ENCODE data around the gene EMC8. TPM values are rescaled to one million over a fixed set of nuclear protein-coding genes. Genes with fewer than 3 reads are reported as not detected.
"Not testable (repeated sequence)": the region's sequence is repeated elsewhere in the genome, so short reads cannot be mapped to it uniquely, and the experiment has no call there.

EMC8 gene
- total and polyA plus RNA-seq, 4 donors: 14.5 to 23.0 (median 19.0) TPM

GRCh38 chr16:85822145-85822544 lies 22.8 kb upstream of the EMC8 start:
- Histone ChIP-seq H3K4me1 (ENCODE audit: control insufficient read depth in 1 of 2, insufficient read depth in 2 of 2, low read length in 2 of 2) (no peaks in the 10 kb centered on the region), H3K9me3 (ENCODE audit: control insufficient read depth, low read length) (no peaks in the 10 kb centered on the region), H3K27ac (ENCODE audit: low read depth in 1 of 2, low read length in 2 of 2) (no peak overlapping the region), H3K36me3 (ENCODE audit: control insufficient read depth in 1 of 2, insufficient read depth in 2 of 2, low read length in 1 of 2) (no peaks in the 10 kb centered on the region), H3K27me3 (ENCODE audit: control insufficient read depth in 1 of 2, insufficient read depth in 2 of 2, low read length in 1 of 2) (no peaks in the 10 kb centered on the region), H3K4me3 (ENCODE audit: low read length in 2 of 2) (no peak overlapping the region)
- peak in 1 of 2 donors; percentile 52 for DNase-seq
- intact Hi-C loops (cut with DNase I): loop anchor here in 1 of 2 donors (2.0 to 10.0 kb wide), 2 partner anchors 163 to 195 kb away; no protein-coding TSS in a partner anchor
- 91 to 93% methylated on average over 12 of the region's 12 CpGs for WGBS, 2 donors
- ATAC-seq (ENCODE audit: low FRiP score): no peak

DNA sequence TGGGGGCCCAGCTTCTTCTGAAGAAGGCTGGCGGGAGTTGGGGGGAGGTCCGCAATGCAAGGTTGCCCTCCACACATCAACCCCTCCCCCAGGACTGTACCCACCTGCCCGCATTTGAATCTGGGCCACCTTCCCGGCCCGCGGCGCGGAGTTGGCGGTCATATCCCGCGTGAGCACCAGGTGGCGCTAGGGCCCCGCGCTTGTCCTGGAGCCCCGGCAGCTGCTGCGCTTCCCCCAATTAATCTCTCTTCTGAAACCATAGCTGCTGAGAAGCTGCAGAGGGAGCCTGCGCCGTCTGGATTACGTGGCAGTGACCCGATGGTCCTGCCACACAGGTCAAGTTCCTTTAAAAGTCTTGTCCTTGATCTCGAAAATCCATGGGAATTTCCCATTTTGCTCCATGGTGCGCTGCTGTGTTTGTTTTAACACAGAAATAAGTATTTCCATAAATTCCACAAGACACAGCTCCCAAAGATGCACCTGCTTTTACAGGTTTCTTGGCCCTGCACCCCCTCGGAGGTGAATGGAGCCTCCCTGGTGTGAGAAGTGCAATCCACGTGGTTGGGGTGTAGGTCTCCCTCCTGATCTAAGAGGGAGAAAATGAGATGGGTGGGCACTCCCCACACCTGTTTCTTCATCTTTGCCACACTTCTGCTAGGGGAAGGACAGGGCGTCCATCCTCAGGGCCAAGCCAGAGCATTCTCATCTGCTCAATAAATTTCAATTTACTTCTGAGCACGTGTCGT lies 22.2 kb upstream of the EMC8 start:
- H3K4me1 ChIP-seq (ENCODE audit: control insufficient read depth in 1 of 2, insufficient read depth in 2 of 2, low read length in 2 of 2): no peaks in the 10 kb centered on the region
- no peak overlapping the region for H3K4me3 ChIP-seq (ENCODE audit: low read length in 2 of 2)
- ATAC-seq (ENCODE audit: low FRiP score) (peak; percentile 91), DNase-seq (peak; percentile 84 to 93)
- no peak overlapping the region for H3K27ac ChIP-seq (ENCODE audit: low read depth in 1 of 2, low read length in 2 of 2)
- no peaks in the 10 kb centered on the region for H3K9me3 ChIP-seq (ENCODE audit: control insufficient read depth, low read length)
- no peaks in the 10 kb centered on the region for H3K36me3 ChIP-seq (ENCODE audit: control insufficient read depth in 1 of 2, insufficient read depth in 2 of 2, low read length in 1 of 2)
- intact Hi-C loops (cut with DNase I): loop anchor here (1.0 to 10.0 kb wide), 3 partner anchors 163 to 195 kb away; no protein-coding TSS in a partner anchor
- 15% methylated on average over 27 of the region's 27 CpGs for WGBS, 2 donors
- no peaks in the 10 kb centered on the region for H3K27me3 ChIP-seq (ENCODE audit: control insufficient read depth in 1 of 2, insufficient read depth in 2 of 2, low read length in 1 of 2)

DNA sequence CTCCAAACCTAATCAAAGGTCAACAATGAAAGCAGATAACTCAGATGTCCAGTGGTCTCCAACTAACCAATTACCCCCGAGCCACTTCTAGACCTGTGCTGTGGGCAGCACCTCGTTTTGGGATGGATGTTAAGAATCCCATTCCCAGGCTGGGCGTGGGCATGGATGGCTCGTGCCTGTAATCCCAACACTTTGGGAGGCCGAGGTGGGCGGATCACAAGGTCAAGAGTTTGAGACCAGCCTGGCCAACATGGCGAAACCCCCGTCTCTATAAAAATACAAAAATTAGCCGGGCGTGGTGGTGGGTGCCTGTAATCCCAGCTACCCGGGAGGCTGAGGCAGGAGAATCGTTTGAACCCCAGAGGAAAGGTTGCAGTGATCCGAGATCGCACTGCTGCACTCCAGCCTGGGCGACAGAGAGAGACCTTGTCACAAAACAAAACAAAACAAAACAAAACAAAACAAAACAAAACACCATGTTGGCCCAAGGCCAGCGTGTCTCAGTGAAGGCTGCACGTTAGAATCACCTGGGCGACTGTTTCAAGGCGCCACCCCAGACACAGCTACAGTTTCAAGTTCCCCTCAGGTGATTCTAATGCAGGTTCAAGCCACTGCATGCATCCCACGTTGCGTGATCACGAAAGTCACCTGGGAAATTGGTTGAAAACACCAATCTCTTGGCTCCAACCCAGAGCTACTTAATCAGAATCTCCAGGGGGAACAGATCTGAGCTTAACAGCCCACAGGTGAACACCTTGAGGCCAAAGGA lies 21.4 kb upstream of the EMC8 start:
- ATAC-seq (ENCODE audit: low FRiP score): no peak
- DNase-seq: peak; percentile 37 to 40
- intact Hi-C loops (cut with DNase I): loop anchor here (1.0 to 10.0 kb wide), 2 partner anchors 164 to 196 kb away; no protein-coding TSS in a partner anchor
- no peaks in the 10 kb centered on the region for H3K36me3 ChIP-seq (ENCODE audit: control insufficient read depth in 1 of 2, insufficient read depth in 2 of 2, low read length in 1 of 2)
- 63 to 66% methylated on average over 22 of the region's 22 CpGs for WGBS, 2 donors
- no peaks in the 10 kb centered on the region for H3K9me3 ChIP-seq (ENCODE audit: control insufficient read depth, low read length)
- no peaks in the 10 kb centered on the region for H3K27me3 ChIP-seq (ENCODE audit: control insufficient read depth in 1 of 2, insufficient read depth in 2 of 2, low read length in 1 of 2)
- H3K27ac ChIP-seq (ENCODE audit: low read depth in 1 of 2, low read length in 2 of 2): no peak overlapping the region
- H3K4me3 ChIP-seq (ENCODE audit: low read length in 2 of 2): no peak overlapping the region
- no peaks in the 10 kb centered on the region for H3K4me1 ChIP-seq (ENCODE audit: control insufficient read depth in 1 of 2, insufficient read depth in 2 of 2, low read length in 2 of 2)

GRCh38 chr16:85819771-85820170 lies 20.4 kb upstream of the EMC8 start:
- Histone ChIP-seq H3K27ac (ENCODE audit: low read depth in 1 of 2, low read length in 2 of 2) (no peak overlapping the region), H3K9me3 (ENCODE audit: control insufficient read depth, low read length) (no peaks in the 10 kb centered on the region), H3K4me3 (ENCODE audit: low read length in 2 of 2) (no peak overlapping the region), H3K27me3 (ENCODE audit: control insufficient read depth in 1 of 2, insufficient read depth in 2 of 2, low read length in 1 of 2) (no peaks in the 10 kb centered on the region), H3K4me1 (ENCODE audit: control insufficient read depth in 1 of 2, insufficient read depth in 2 of 2, low read length in 2 of 2) (no peaks in the 10 kb centered on the region), H3K36me3 (ENCODE audit: control insufficient read depth in 1 of 2, insufficient read depth in 2 of 2, low read length in 1 of 2) (no peaks in the 10 kb centered on the region)
- DNase-seq: peak; percentile 46 to 60
- intact Hi-C loops (cut with DNase I): loop anchor here (5.0 to 10.0 kb wide), 2 partner anchors 165 to 703 kb away; no protein-coding TSS in a partner anchor
- WGBS, 2 donors: 34 to 37% methylated on average over 6 of the region's 6 CpGs
- no peak for ATAC-seq (ENCODE audit: low FRiP score)

DNA sequence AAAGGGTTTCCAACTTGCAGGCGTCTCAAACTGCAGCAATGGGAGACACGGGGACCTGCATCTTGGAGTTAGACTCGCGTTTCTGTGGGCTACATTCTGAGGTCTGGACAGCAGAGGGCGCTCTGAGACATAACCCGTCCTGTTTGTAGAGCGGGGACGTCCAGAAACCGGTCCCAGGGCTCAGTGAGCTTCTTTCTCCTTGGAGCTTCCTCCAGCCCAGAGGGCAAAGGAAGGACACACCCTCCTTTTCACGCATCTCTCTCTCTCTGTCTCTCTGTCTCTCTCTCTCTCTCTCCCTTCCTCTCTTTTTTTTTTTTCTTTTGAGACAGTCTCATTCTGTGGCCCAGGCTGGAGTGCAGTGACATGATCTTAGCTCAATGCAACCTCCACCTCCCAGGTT lies 19.9 kb upstream of the EMC8 start:
- Histone ChIP-seq H3K9me3 (ENCODE audit: control insufficient read depth, low read length) (no peaks in the 10 kb centered on the region), H3K27me3 (ENCODE audit: control insufficient read depth in 1 of 2, insufficient read depth in 2 of 2, low read length in 1 of 2) (no peaks in the 10 kb centered on the region), H3K27ac (ENCODE audit: low read depth in 1 of 2, low read length in 2 of 2) (no peak overlapping the region), H3K4me1 (ENCODE audit: control insufficient read depth in 1 of 2, insufficient read depth in 2 of 2, low read length in 2 of 2) (no peaks in the 10 kb centered on the region), H3K4me3 (ENCODE audit: low read length in 2 of 2) (no peak overlapping the region), H3K36me3 (ENCODE audit: control insufficient read depth in 1 of 2, insufficient read depth in 2 of 2, low read length in 1 of 2) (no peaks in the 10 kb centered on the region)
- WGBS, 2 donors: 2 to 5% methylated on average over 10 of the region's 10 CpGs
- ATAC-seq (ENCODE audit: low FRiP score) (peak; percentile 59), DNase-seq (peak; percentile 91 to 92)
- intact Hi-C loops (cut with DNase I): loop anchor here in 1 of 2 donors (5.0 kb wide), 1 partner anchor 703 kb away; no protein-coding TSS in a partner anchor

DNA sequence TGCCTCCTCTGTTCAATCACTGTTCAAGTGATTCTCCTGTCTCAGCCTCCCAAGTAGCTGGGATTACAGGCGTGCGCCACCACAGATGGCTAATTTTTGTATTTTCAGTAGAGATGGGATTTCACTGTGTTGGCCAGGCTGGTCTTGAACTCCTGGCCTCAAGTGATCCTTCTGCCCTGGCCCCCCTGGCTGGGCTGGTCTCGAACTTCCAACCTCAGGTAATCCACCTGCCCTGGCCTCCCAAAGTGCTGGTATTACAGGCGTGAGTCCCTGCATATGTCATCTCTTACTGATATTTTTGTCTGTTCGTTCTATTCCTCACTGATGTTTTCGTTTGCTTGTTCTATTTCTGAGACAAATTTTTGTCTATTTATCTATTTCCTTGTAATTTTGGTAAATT lies 17.9 kb upstream of the EMC8 start:
- H3K4me3 ChIP-seq (ENCODE audit: low read length in 2 of 2); ATAC-seq (ENCODE audit: low FRiP score); H3K27me3 ChIP-seq (ENCODE audit: control insufficient read depth in 1 of 2, insufficient read depth in 2 of 2, low read length in 1 of 2); H3K36me3 ChIP-seq (ENCODE audit: control insufficient read depth in 1 of 2, insufficient read depth in 2 of 2, low read length in 1 of 2); H3K27ac ChIP-seq (ENCODE audit: low read depth in 1 of 2, low read length in 2 of 2); H3K4me1 ChIP-seq (ENCODE audit: control insufficient read depth in 1 of 2, insufficient read depth in 2 of 2, low read length in 2 of 2); H3K9me3 ChIP-seq (ENCODE audit: control insufficient read depth, low read length): not testable (repeated sequence)
- WGBS, 2 donors: 80 to 81% methylated on average over 6 of the region's 6 CpGs
- intact Hi-C loops (cut with DNase I): loop anchor here in 1 of 2 donors (5.0 kb wide), 1 partner anchor 705 kb away; no protein-coding TSS in a partner anchor
- DNase-seq: peak in 1 of 2 donors; percentile 36

DNA sequence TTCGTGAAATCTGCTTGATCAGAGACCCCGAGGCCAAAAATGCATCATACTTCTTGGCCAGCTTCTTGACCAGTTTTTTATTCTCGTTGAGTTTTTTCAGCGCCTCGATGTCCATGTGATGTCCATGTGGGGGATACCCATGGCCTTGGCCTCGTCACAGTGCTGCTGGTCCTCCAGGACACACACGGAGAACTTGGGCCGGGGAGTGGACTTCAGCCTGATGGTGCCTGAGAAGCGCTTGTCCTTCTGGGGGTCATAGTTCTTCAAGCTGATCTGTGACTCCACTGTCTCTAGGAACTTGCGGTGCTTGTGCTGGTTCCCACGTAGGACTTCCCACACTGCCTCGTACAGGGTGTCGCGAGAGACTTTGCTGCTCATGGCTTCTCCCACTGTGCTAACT lies 16.8 kb upstream of the EMC8 start:
- WGBS, 2 donors: 89 to 92% methylated on average over 14 of the region's 14 CpGs
- DNase-seq: peak in 1 of 2 donors; percentile 32
- H3K4me3 ChIP-seq (ENCODE audit: low read length in 2 of 2): no peak overlapping the region
- H3K27me3 ChIP-seq (ENCODE audit: control insufficient read depth in 1 of 2, insufficient read depth in 2 of 2, low read length in 1 of 2): no peaks in the 10 kb centered on the region
- no peak for ATAC-seq (ENCODE audit: low FRiP score)
- no peaks in the 10 kb centered on the region for H3K36me3 ChIP-seq (ENCODE audit: control insufficient read depth in 1 of 2, insufficient read depth in 2 of 2, low read length in 1 of 2)
- no peaks in the 10 kb centered on the region for H3K4me1 ChIP-seq (ENCODE audit: control insufficient read depth in 1 of 2, insufficient read depth in 2 of 2, low read length in 2 of 2)
- H3K9me3 ChIP-seq (ENCODE audit: control insufficient read depth, low read length): no peaks in the 10 kb centered on the region
- intact Hi-C loops (cut with DNase I): loop anchor here in 1 of 2 donors (5.0 kb wide), 1 partner anchor 706 kb away; no protein-coding TSS in a partner anchor
- H3K27ac ChIP-seq (ENCODE audit: low read depth in 1 of 2, low read length in 2 of 2): no peak overlapping the region

- intact Hi-C loops (cut with DNase I): no loop called here
- DNase-seq: no peak
- WGBS, 2 donors: 85 to 87% methylated on average over 20 of the region's 20 CpGs
These were observed 13.7 kb upstream of the EMC8 start for GRCh38 chr16:85812811-85813700.

More at GRCh38 chr16:85812811-85813700, 13.7 kb upstream of the EMC8 start:
- Histone ChIP-seq H3K27ac (ENCODE audit: low read depth in 1 of 2, low read length in 2 of 2) (no peak overlapping the region), H3K27me3 (ENCODE audit: control insufficient read depth in 1 of 2, insufficient read depth in 2 of 2, low read length in 1 of 2) (no peaks in the 10 kb centered on the region), H3K36me3 (ENCODE audit: control insufficient read depth in 1 of 2, insufficient read depth in 2 of 2, low read length in 1 of 2) (no peaks in the 10 kb centered on the region), H3K4me1 (ENCODE audit: control insufficient read depth in 1 of 2, insufficient read depth in 2 of 2, low read length in 2 of 2) (no peaks in the 10 kb centered on the region), H3K9me3 (ENCODE audit: control insufficient read depth, low read length) (no peaks in the 10 kb centered on the region), H3K4me3 (ENCODE audit: low read length in 2 of 2) (no peak overlapping the region)
- no peak for ATAC-seq (ENCODE audit: low FRiP score)
